Activated naive CD4-positive, alpha-beta T cell treated with anti-CD3 and anti-CD28 coated beads, Interleukin-2, amount 50 U/mL, for 72 hours (primary cell): Measurements from ENCODE around the gene RPTOR. TPM values are rescaled to one million over a fixed set of nuclear protein-coding genes. Genes with fewer than 3 reads are reported as not detected.
A peak's percentile ranks its signal among the peaks of the same experiment; 100 is the strongest.

Source experiments
- ATAC-seq, 2 donors: fragments of 150-1000 bp; cut with Tn5 transposase; 2 replicates each; pipeline ENCODE4 v1.10.0; 2021; ENCODE audit warnings: mild to moderate bottlenecking in 2 of 2, moderate library complexity in 2 of 2
- DNase-seq, 2 donors: peaks; one replicate each; pipeline ENCODE4 v3.0.0; 2021 to 2022; ENCODE audit warnings: low spot score in 2 of 2
- H3K27ac Mint-ChIP-seq, 2 donors: one replicate each; pipeline ENCODE4 v1.8.0; 2022; ENCODE audit warnings: mild to moderate bottlenecking in 2 of 2, mixed read lengths in 2 of 2
- H3K36me3 Mint-ChIP-seq, 2 donors: one replicate each; pipeline ENCODE4 v1.8.0; 2022; ENCODE audit warnings: mixed read lengths in 2 of 2
- H3K9me3 Mint-ChIP-seq, 2 donors: one replicate each; pipeline ENCODE4 v1.8.0; 2022; ENCODE audit warnings: mixed read lengths in 2 of 2
- total RNA-seq, 2 donors: library from RNA; stranded (reverse); gene quantifications; one replicate each; pipeline ENCODE4 v1.2.3, GENCODE V29; 2022

The RPTOR gene
- total RNA-seq, 2 donors from 2014 or later, result 59.5 to 128 TPM

DNA sequence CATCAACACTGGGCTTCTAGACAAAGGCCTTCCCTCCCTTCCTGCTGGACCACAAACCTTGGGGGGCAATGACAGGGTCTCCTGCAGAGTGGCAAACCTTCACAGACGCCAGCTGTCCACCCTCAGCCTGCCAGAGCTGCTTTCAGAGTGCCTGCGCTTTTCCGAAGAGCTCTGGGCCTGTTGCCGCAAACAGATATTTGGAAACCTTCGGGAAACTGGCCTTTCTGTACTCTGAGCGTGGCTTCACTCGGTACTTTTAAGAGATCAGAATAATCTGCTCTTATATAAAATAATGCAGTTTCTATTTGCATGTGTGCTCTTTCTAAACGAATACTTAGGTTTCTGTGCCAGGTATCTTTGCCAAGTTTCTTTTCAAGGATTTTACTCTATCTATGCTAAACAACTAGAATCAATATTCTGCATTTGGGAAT is 294.9 kb downstream of the RPTOR start:
- no peak overlapping the region for H3K27ac Mint-ChIP-seq
- peaks cover 0 to 18% of the 10 kb centered on the region in 2 donors for H3K36me3 Mint-ChIP-seq
- H3K9me3 Mint-ChIP-seq, result no peaks in the 10 kb centered on the region
- no peak for ATAC-seq
- no peak for DNase-seq

DNA sequence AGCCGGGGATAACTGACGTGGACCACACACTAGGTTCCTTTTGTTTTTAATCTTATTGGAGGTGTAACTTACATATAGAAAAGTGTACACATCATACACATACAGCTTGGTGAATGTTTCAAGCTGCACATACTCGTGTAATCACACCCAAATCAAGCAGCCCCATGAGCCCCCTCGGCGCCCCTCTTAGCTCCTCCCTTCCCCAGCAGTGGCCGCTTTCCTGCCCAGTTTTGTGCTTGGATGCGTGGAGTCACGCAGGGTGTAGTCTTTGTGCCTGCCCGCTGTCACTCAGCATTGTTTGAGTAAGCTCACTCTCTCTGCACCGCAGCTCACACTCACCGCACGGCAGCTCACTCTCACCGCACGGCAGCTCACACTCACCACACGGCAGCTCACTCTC is 295.3 kb downstream of the RPTOR start:
- no peaks in the 10 kb centered on the region for H3K9me3 Mint-ChIP-seq
- H3K27ac Mint-ChIP-seq, result no peak overlapping the region
- DNase-seq, result no peak
- peaks cover 0 to 18% of the 10 kb centered on the region in 2 donors for H3K36me3 Mint-ChIP-seq
- no peak for ATAC-seq

DNA sequence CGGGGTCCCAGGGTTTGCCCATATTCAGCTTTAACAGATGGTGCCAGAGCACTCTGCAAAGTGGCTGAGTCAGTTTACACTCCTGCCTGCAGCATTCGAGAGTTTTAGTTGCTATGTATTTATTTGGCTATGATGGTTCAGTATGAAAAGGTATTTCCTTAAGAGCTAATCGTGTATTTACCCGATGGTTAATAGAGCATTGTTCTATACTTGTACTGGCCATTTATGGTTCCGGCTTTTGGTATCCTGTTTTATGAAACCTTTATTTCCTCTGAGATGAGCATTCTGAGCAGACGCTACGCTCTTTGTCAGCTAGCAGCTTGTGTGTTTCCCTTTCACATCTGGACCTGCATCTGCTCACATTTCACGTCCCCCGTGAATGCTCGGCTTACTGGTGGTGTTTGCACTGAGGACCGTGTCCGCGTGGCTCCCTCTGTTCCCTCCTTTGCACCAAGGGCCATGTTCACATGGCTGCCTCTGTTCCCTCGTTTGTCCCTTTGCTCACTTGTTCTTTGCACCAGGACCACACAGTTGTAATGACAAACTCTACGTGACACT is 297.9 kb downstream of the RPTOR start:
- ATAC-seq (no peak), DNase-seq (no peak)
- Mint-ChIP-seq H3K9me3 (no peaks in the 10 kb centered on the region), H3K27ac (no peak overlapping the region), H3K36me3 (peaks cover 13 to 25% of the 10 kb centered on the region in 2 donors)

DNA sequence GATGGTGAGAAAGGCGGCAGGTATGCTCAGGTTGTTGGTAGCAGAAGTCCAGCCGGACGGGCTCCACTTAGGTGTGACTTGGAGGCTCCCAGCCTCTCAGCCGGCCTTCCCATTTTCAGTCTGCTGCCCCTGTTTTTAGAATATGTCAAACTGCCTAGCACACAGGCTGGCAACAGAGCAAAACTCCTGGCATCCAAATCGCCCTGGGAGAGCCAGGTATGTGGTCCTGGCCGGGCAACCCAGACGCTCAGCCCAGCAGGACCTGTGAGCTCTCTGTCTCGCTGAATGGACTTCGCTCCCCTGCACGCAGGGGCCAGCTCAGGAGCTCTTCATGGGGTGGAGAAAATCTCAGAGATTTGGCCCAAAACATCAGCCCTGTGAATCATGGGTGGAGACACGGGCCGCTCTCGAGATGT is 299.1 kb downstream of the RPTOR start:
- ATAC-seq (no peak), DNase-seq (no peak)
- Mint-ChIP-seq H3K36me3 (peaks cover 25% of the 10 kb centered on the region in 2 donors), H3K9me3 (no peaks in the 10 kb centered on the region), H3K27ac (no peak overlapping the region)

DNA sequence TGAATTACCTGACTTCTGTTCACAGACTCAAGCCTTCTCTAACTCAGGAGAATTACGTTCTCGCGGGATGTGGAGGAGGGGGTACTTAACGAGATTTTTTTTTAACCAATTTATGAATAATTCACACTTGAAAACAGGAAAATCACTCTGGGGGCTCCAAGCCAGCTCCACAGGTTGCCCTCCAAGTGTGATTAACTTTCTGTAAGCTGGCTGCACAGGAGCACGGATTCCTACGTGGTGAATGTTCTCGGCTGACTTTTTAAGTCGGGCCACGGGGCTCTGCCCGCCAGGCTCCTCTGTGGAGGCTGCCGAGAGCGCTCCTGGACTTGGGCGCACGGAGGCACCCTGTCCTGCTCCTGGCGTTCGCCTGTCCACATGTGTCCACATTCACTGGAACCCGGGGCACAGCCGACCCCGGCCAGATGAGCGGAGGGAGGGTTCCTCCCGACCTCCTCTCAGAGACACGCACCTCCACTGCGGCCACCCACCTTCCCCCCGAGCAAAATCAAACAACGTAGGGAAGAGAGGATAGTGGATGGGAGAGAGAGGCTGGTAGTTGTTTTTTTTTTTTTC is 299.9 kb downstream of the RPTOR start:
- H3K9me3 Mint-ChIP-seq, result no peaks in the 10 kb centered on the region
- H3K36me3 Mint-ChIP-seq, result peaks cover 25 to 31% of the 10 kb centered on the region in 2 donors
- peak overlapping the region in 1 of 2 donors; percentile 87 for H3K27ac Mint-ChIP-seq
- no peak for DNase-seq
- no peak for ATAC-seq

DNA sequence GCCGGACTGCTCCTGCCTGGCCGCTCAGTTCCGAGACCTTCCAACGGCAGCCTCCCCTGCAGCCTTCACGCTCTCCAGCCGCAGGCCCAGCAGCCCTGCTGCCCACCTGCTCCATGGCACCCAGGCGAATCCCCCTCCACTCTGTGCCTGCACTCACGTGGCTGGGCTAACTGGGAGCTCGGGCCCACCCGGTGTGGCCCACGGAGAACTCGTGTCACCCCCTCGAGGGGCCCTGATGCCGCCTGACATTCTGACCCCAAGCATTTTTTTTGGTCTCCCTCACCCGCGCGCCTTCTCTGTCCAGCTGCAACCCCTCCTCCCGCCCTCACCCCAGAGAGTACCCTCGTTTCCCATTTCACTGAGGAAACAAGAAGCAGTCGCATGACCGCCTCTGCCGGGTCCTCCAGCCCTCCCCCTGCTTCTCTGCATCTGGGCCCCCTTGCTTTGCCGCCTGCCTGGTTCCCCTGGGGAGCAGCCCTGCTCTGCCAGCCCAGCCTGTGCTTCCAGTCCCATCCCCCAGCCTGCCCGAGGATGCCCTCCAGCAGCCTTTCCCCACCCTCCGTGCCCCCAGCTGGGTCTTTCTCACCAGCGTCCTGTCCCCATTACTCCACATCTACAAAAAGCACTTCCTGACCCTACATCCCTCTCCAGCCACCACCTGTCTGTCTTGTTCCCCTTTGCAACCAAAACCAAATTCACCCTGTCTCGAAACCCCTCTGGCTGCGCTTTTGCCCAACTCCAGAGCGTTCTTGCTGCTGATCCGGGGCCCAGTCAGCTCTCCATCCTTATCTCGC is 300.6 kb downstream of the RPTOR start:
- Mint-ChIP-seq H3K36me3 (peaks cover 25 to 31% of the 10 kb centered on the region in 2 donors), H3K27ac (peak overlapping the region; percentile 81 to 87), H3K9me3 (no peaks in the 10 kb centered on the region)
- ATAC-seq (no peak), DNase-seq (no peak)

DNA sequence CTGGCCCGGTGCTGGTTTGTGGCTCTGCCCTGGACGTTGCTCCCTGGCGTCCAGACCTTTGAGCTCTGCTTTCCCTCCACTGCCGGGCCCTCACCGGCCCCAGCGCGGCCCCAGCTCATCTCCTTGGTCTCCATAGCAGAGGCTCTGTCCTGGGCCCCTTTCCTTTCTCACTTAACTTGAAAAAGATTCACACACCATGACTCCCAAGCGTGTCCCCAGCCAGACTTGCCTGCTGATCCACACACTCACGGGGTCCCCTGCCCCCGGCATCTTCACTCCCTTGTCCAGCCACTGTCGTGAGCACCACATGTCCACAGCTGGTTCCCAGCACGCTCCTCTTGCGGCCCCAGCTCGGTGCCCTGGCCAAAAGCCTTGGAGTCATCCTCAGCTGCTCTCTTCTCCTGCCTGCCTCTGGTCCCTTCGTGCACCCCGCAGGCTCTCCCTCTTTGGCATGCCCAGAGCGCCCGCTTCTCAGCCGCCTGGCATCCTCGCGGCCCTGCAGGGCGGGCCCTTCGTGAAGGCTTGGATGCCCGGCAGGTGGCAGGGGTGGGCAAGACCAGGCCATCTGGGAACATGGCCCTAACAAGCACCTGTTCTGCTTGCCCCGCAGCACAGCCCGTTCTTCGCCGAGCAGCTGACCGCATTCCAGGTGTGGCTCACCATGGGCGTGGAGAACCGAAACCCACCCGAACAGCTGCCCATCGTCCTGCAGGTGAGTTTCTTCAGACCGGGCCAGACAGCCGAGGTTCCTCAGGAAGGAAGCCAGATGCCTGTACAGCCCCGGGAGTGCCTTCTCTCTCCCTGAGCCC is 301.4 kb downstream of the RPTOR start:
- DNase-seq (no peak), ATAC-seq (no peak)
- H3K36me3 Mint-ChIP-seq, result peaks cover 25 to 31% of the 10 kb centered on the region in 2 donors
- no peaks in the 10 kb centered on the region for H3K9me3 Mint-ChIP-seq
- H3K27ac Mint-ChIP-seq, result peak overlapping the region; percentile 81 to 87

DNA sequence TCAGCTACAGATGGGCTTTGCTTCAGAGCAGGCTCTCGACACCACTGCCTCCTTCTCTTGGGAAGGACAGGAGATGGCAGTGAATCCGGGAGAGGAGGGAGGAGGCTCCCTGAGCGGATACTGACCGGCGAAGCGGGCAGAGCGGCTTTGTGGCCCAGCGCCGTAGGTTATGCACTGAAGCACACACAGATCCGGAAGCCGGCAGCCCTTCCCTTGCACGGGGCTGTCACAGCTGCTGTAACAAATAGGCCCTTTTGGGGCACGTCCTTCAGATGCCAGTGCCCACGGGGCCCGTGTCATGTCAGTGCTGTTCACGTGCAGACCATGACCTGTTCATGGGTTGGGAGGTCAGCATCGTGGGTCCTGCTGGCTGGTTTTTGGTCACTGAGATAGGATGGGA is 302.3 kb downstream of the RPTOR start:
- Mint-ChIP-seq H3K9me3 (no peaks in the 10 kb centered on the region), H3K27ac (peak overlapping the region; percentile 84 to 87), H3K36me3 (peaks cover 25 to 31% of the 10 kb centered on the region in 2 donors)
- ATAC-seq (peak; percentile 4 to 67), DNase-seq (no peak)

DNA sequence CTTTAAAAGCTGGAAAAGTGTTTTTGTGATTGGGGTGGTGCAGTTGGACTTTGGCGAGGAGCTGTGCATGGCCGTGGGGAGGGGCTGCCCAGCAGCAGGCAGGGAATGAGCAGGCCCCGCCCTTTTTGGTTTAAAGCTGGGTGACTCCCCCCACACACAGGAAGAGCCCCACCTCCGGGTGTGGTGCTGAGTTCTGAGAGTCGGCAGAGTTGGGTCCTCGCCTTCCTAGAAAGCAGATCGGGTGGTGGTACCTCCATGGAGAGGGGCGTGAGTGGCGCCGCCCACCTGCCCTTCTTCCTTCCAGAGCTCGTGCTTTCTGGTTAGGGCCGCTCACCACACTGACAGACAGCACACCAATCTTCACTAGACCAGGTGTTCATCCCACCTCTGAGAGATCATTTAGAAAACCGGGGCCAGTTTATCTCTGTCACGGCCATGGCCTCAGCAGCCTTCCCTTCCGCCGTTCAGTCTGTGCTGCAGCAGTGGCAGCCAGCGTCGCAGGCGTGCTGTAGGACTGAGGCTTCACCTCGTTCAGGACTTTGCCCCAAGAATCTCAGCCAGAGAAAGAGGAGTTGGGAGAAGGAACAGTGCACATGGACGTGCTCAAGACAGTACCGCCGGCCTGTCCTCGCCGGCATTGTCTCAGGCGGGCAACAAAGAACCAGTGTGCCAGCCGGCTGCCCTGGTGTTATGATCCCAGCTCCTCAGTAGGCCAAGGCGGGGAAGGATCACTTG is 303.0 kb downstream of the RPTOR start:
- ATAC-seq, result peak; percentile 78 to 79
- peak; percentile 31 to 80 for DNase-seq
- Mint-ChIP-seq H3K36me3 (peaks cover 25 to 31% of the 10 kb centered on the region in 2 donors), H3K27ac (peak overlapping the region; percentile 84 to 87), H3K9me3 (no peaks in the 10 kb centered on the region)

DNA sequence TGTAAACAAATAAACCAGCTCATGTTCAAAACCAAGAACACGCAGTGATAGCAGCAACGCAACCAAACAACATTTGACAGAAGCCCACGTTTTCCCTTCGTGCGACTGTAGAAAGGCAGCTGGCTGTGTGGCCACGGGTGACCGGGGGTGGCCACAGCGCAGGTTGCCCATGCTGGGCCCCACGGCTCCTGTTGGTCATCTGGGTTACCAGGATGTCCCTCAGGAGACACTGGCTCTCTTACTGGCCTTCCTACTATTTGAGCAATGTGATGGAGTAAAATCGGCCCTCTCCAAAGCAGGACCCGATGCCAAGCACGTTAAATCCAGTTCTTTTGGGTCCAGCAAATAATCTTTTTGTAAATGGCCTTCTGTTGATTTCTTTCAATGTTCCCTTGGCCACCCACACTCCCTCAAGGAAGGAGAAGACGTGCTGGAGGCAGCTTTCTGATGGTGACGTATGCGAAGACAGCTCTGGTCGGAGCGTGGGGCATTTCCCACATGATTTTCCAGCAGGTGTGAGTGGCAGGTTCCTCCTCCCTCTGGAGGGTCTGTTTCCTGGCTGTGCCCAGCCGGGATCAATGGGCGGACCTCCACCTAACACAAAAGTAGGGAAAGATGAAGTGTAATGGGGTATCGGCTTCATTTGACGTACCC is 303.9 kb downstream of the RPTOR start:
- peaks cover 25 to 36% of the 10 kb centered on the region in 2 donors for H3K36me3 Mint-ChIP-seq

DNA sequence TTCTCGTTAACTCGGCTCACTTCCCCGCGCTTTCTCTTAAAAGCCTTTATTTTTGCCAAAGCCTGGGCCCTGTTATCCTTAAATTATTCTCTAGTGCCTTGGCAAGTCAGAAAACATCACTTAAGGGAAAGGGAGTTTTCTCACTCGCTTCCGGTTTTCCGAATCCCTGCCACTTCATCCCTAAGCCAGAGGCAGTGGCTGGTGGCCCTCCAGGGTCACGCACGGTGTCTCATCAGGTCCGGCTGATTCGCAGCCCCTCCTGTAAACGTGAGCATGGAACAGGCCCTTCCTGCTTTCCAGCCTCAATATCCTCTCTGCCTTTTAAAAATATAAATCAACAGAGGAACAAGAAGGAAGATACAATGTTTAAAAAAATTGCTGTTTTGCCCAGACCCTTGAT is 304.5 kb downstream of the RPTOR start:
- Mint-ChIP-seq H3K27ac (peak overlapping the region; percentile 68 to 87), H3K9me3 (no peaks in the 10 kb centered on the region), H3K36me3 (peaks cover 25 to 36% of the 10 kb centered on the region in 2 donors)
- DNase-seq (no peak), ATAC-seq (no peak)

More for the DNA sequence above, 303.9 kb downstream of the RPTOR start:
- Mint-ChIP-seq H3K9me3 (no peaks in the 10 kb centered on the region), H3K27ac (peak overlapping the region in 1 of 2 donors; percentile 87)
- ATAC-seq (no peak), DNase-seq (no peak)

DNA sequence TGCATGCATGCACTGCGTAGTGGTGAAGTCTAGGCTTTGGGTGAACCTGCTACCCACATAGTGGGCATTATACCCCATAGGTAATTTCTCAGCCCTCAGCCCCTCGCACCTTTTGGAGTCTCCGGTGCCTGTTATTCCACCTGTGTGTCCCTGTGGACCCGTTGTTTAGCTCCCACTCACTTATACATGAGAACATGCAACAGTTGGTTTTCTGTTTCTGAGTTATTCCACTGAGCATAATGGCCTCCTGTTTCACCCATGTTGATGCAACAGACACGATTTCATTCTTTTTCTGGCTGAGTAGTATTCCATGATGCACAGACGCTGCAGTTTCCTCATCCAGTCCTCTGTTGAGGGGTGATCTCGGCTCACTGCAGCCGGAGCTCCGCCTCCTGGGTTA is 305.5 kb downstream of the RPTOR start:
- peak overlapping the region; percentile 62 to 87 for H3K27ac Mint-ChIP-seq
- peaks cover 33 to 39% of the 10 kb centered on the region in 2 donors for H3K36me3 Mint-ChIP-seq
- DNase-seq (no peak), ATAC-seq (no peak)
- no peaks in the 10 kb centered on the region for H3K9me3 Mint-ChIP-seq

DNA sequence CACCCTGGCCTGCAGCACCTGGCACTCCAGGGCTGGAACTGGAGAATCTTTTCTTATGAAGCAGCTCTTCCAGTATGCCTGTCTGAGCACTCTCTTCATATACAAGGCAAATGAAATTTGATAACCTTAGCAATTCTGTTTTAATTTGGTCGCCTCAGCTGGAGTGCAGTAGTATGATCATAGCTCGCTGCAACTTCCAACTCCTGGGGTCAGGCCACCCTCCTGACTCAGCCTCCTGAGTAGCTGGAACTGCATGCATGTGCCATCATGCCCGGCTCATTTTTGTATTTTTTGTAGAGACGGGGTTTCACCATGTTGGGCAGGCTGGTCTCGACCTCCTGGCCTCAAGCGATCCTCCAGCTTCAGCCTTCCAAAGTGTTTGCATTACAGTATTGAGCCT is 306.2 kb downstream of the RPTOR start:
- ATAC-seq (no peak), DNase-seq (no peak)
- no peaks in the 10 kb centered on the region for H3K9me3 Mint-ChIP-seq
- peaks cover 36 to 46% of the 10 kb centered on the region in 2 donors for H3K36me3 Mint-ChIP-seq
- peak overlapping the region; percentile 62 to 87 for H3K27ac Mint-ChIP-seq

DNA sequence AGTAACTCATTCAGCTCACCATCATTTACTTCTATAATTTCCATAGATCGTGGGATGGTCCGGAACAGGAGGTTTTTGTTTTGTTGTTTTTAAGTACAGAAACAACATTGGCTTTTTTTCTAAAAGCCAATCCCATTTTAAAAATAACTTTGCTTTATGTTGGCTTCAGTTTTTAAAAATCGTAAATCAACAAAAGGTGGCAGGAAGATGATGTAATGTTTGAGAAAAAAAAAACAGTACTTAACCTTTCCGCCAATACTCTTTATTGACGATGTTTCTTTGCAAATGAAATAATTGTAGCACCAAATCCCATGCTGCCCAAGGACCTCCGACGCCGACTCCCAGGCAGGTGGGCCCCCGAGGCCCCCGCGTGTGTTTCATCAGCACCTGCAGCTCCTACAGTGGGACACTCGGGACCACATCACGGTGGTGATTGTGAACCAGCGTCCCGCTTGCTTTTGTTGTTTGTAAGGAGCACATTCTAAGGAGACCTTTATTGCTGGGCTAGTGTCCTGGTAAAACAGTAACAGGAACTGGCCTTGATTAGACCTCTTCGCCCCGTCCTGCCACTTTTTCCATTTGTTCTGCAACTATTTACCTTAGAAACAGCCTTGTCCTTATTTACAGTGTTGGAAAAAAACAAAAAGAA is 306.8 kb downstream of the RPTOR start:
- Mint-ChIP-seq H3K27ac (peak overlapping the region; percentile 68 to 100), H3K9me3 (no peaks in the 10 kb centered on the region), H3K36me3 (peaks cover 41 to 50% of the 10 kb centered on the region in 2 donors)
- ATAC-seq (no peak), DNase-seq (no peak)

DNA sequence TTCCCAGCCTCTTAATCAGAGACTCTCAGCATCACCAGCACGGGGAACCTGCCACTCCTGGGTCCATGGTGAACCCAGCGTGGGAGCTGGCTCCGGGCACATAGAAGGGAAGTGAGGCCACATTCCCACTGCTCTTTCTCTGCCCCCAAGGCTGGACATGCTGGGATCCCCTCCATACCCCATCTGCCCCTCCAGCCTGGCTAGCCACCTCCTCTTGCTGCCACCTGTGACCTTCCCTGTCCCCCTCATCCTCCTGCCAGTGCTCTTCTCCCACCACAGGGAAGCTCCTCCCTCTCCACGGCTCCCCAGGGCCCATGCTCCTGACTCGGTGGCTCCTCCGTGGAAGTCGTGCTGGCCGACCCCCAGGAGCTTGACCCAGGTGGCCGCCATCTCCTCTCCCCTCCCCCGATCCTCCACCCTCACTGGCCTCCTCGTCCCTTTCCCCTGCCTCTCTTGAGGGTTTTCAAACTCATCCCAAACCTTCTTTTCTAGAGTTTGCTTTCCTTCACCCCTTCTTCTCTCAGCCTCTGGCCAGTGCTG is 307.9 kb downstream of the RPTOR start:
- ATAC-seq (no peak), DNase-seq (no peak)
- H3K27ac Mint-ChIP-seq, result peak overlapping the region; percentile 72 to 100
- no peaks in the 10 kb centered on the region for H3K9me3 Mint-ChIP-seq
- peaks cover 30 to 45% of the 10 kb centered on the region in 2 donors for H3K36me3 Mint-ChIP-seq
